ENCODE data around the gene SKIC8.

Gene SKIC8

DNA sequence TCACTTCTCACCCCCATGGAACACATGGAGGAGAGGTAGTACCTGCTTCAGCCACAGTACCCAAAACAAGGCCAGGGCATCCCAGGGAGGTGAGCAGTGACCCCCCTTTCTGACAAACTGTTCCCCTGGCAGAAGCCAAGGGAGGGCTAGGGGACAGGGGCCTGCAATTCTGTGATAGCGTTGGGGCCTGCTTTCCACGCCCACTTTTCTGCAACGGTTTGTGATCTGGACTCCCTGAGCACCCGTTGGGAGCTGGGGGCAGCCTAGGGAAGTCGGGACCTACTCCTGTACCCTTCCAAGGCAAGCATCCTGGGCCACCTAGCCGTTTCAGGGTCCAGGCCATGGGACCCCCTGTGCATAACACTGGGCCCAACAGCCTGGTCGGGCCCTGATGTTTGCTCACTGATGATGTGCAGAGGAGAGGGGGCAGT is 36.0 kb downstream of the SKIC8 start:
- DNase-seq (ENCODE audit: low read depth in 2 of 2), result no peak
- TF ChIP-seq, protein P1, sequence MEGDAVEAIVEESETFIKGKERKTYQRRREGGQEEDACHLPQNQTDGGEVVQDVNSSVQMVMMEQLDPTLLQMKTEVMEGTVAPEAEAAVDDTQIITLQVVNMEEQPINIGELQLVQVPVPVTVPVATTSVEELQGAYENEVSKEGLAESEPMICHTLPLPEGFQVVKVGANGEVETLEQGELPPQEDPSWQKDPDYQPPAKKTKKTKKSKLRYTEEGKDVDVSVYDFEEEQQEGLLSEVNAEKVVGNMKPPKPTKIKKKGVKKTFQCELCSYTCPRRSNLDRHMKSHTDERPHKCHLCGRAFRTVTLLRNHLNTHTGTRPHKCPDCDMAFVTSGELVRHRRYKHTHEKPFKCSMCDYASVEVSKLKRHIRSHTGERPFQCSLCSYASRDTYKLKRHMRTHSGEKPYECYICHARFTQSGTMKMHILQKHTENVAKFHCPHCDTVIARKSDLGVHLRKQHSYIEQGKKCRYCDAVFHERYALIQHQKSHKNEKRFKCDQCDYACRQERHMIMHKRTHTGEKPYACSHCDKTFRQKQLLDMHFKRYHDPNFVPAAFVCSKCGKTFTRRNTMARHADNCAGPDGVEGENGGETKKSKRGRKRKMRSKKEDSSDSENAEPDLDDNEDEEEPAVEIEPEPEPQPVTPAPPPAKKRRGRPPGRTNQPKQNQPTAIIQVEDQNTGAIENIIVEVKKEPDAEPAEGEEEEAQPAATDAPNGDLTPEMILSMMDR (IDR thresholded peaks at IDR 0.05; ENCODE audit: low read depth, low read length), result no peak
- H3K4me3 ChIP-seq (replicated peaks in 1 of 2; ENCODE audit: low read depth in 2 of 2, low read length in 2 of 2), result no peak overlapping the region

DNA sequence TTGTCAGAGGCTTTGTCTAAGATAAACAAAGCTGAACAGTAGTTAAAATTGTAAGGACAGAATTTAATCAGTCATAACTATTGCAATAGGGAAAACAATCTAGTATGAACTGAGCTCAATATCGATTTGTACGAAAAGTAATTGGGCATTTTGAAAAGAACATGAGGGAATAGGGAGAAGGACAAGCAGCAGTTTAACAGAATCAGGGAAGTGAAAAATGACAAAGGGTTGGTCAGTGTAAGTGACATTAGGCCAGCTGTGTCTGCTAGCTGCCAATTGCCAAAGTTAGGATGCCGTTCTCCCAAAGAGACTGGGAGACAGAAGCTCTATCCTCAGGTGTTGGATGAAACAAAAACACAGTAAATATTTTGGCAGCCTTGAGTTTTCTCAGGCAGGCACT is 38.3 kb downstream of the SKIC8 start:
- no peak for DNase-seq (ENCODE audit: low read depth in 2 of 2)
- TF ChIP-seq, protein P1 (IDR thresholded peaks at IDR 0.05; ENCODE audit: low read depth, low read length), result no peak
- H3K4me3 ChIP-seq (replicated peaks in 1 of 2; ENCODE audit: low read depth in 2 of 2, low read length in 2 of 2), result no peak overlapping the region

DNA sequence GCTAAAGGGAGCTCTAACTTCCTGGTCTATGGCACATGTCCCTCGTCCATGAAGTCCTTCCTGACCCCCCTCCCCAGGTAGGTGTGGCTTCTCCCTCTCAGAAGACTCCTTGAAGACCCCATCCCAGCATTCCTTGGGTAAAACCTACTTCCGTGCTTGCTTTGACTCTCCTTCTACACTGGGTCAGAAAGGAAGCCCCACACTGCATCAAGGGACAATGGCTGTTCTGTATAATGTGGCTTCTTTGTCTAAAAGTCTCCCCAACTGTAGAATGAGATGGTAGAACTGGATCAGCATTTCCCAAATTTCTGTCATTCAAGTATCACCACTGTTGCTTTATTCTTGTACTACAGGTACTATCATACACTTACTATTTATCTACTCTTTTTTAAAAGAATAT is 38.9 kb downstream of the SKIC8 start:
- TF ChIP-seq, protein P1 (IDR thresholded peaks at IDR 0.05; ENCODE audit: low read depth, low read length), result no peak
- DNase-seq (ENCODE audit: low read depth in 2 of 2), result no peak
- H3K4me3 ChIP-seq (replicated peaks in 1 of 2; ENCODE audit: low read depth in 2 of 2, low read length in 2 of 2), result no peak overlapping the region

DNA sequence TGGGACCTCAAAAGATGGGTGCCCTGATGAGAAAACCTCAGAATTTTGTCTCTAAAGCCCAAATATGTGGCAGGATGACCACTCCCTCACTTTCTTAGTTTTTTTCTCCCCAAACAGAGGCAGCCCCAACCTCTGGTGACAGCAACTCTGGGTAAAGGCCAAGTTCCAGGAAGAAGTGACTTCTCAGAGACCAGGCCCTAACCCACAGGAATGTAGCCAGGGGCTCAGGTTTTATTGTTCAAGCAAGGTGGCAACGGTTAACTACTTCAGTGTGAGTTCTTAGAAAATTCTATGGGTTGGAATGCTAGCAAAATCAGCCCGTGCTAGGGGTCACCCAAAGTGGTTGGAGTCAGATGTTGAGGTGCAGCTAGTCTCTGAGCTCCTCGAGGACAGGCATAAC is 40.2 kb downstream of the SKIC8 start:
- DNase-seq (ENCODE audit: low read depth in 2 of 2), result no peak
- TF ChIP-seq, protein P1 (IDR thresholded peaks at IDR 0.05; ENCODE audit: low read depth, low read length), result no peak
- H3K4me3 ChIP-seq (replicated peaks in 1 of 2; ENCODE audit: low read depth in 2 of 2, low read length in 2 of 2), result no peak overlapping the region

DNA sequence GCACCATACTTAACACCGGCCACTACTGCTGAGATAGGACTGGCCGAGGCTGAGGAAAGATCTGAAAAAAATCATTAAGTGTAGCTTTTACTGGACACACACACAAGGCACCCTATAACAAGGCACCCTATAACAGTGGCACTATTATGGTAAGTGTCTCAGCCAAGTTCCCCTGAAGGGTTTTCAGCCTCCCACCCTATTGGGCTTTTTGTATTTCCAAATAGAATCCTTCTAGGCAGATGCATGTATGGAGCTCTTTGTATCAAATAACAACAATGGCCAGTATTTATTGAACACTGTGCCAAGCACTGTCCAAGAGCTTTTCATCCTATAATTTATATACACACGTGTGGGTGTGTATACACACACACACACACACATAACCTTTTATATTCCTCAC is 41.7 kb downstream of the SKIC8 start:
- no peak overlapping the region for H3K4me3 ChIP-seq (replicated peaks in 1 of 2; ENCODE audit: low read depth in 2 of 2, low read length in 2 of 2)
- TF ChIP-seq, protein P1 (IDR thresholded peaks at IDR 0.05; ENCODE audit: low read depth, low read length), result no peak
- DNase-seq (ENCODE audit: low read depth in 2 of 2), result no peak

DNA sequence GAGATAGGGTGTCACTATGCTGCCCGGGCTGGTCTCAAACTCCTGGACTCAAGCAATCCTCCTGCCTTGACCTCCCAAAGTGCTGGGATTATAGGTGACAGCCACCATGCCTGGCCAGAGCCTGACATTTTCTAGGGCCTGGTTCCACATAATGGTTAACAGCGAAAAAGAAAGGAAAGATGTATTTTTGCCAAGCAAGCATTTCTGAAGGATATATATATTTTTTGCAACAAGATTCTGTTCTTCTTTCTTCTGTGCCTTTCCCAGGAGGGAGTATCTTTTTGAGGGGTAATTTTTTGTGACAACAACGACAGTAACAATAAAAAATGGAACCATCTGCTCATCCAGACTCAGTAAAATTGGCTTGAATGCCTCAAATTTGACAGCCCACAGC is 43.4 kb downstream of the SKIC8 start:
- H3K4me3 ChIP-seq (replicated peaks in 1 of 2; ENCODE audit: low read depth in 2 of 2, low read length in 2 of 2), result no peak overlapping the region
- TF ChIP-seq, protein P1 (IDR thresholded peaks at IDR 0.05; ENCODE audit: low read depth, low read length), result no peak
- no peak for DNase-seq (ENCODE audit: low read depth in 2 of 2)

DNA sequence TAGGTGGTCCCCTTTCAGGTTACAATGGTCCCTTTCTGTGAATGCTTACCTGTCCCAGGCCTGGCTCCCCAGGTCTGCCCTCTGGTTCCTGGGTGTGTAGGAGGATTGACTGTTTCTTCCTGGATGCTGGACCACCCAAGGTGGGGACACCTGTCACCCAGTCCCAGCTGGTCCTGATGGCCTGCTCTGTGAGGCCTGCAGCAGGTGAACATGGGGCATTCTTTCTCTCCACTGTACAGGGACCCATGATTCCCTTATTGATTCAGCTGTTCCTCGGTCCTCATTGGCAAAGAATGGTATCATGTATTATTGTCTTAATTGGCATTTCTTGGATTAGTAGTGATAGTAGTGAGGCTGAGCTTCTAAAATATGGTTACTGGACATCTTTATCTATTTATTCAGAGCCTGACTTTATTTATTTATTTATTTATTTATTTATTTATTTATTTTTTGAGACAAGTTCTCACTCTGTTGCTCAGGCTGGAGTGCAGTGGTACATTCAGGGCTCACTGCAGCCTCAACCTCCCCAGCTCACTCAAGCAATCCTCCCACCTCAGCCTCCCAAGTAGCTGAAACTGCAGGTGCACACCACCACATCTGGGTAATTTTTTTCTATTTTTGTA is 43.9 kb downstream of the SKIC8 start:
- TF ChIP-seq, protein P1 (IDR thresholded peaks at IDR 0.05; ENCODE audit: low read depth, low read length), result no peak
- no peak overlapping the region for H3K4me3 ChIP-seq (replicated peaks in 1 of 2; ENCODE audit: low read depth in 2 of 2, low read length in 2 of 2)
- no peak for DNase-seq (ENCODE audit: low read depth in 2 of 2)
